HepG2 (cell line): Measurements from ENCODE around the gene RAB5B. TPM values are rescaled to one million over a fixed set of nuclear protein-coding genes. Genes with fewer than 3 reads are reported as not detected.

ENCODE experiments used
- ELK4 ChIP-seq: sonication (generic); formaldehyde crosslinking; IDR thresholded peaks from 2 replicates; pipeline ENCODE4 v1.9.0; 2021; ENCODE audit warnings: missing genetic modification reagents, borderline replicate concordance
- FOXP4 ChIP-seq: sonication (generic); formaldehyde crosslinking; IDR thresholded peaks from 2 replicates; pipeline ENCODE4 v1.4.0; 2020; ENCODE audit warnings: missing genetic modification reagents
- JUN ChIP-seq: sonication (generic); formaldehyde crosslinking; IDR thresholded peaks from 2 replicates; pipeline ENCODE4 v1.4.0; 2020; ENCODE audit warnings: mild to moderate bottlenecking, missing genetic modification reagents
- NR2F2 ChIP-seq: IDR thresholded peaks from 2 replicates; pipeline ENCODE4 v1.6.1; 2012; ENCODE audit warnings: low read depth, inconsistent platforms, borderline replicate concordance
- POGZ ChIP-seq: sonication (generic); formaldehyde crosslinking; IDR thresholded peaks from 2 replicates; pipeline ENCODE4 v1.4.0; 2020; ENCODE audit warnings: mild to moderate bottlenecking, missing genetic modification reagents
- ZBTB21 ChIP-seq: sonication (generic); formaldehyde crosslinking; IDR thresholded peaks from 2 replicates; pipeline ENCODE4 v1.4.0; 2020; ENCODE audit warnings: missing genetic modification reagents
- ZNF772 ChIP-seq: sonication (generic); formaldehyde crosslinking; IDR thresholded peaks from 2 replicates; pipeline ENCODE4 v1.5.0; 2020; ENCODE audit warnings: mild to moderate bottlenecking, missing genetic modification reagents
- polyA plus RNA-seq, 8 experiments: library from polyadenylated mRNA; depleted of rRNA in 3 of 8; stranded (reverse) in 7 of 8; unstranded in 1 of 8; fragments of >200 nt; fragmentation: Illumina TruSeq in 4 of 8; extraction: Trizol in 4 of 8; gene quantifications; 2 replicates each; pipeline versions ENCODE4 v1.2.1 to v1.2.3, GENCODE V29; 2011 to 2016; ENCODE audit warnings: low read depth in 4 of 8, missing spikeins in 1 of 8, mixed read lengths in 1 of 8; ENCODE audit not compliant: insufficient read depth in 1 of 8
- total RNA-seq, 5 experiments: library from RNA; depleted of rRNA; stranded (reverse); fragments of >200 nt; fragmentation: Illumina TruSeq; extraction: Trizol; gene quantifications; 2 replicates each; pipeline ENCODE4 v1.2.3, GENCODE V29; 2016; ENCODE audit warnings: low read depth in 1 of 5
- TF ChIP-seq, protein P1 (sequence below): sonication (generic); formaldehyde crosslinking; IDR thresholded peaks from 2 replicates; pipeline ENCODE4 v1.5.1; 2020; ENCODE audit warnings: missing genetic modification reagents, mild to moderate bottlenecking, borderline replicate concordance
- TF ChIP-seq, protein P2 (sequence below): sonication (generic); formaldehyde crosslinking; IDR thresholded peaks from 2 replicates; pipeline ENCODE4 v1.8.0; 2022; ENCODE audit warnings: missing genetic modification reagents, mild to moderate bottlenecking, moderate library complexity, borderline replicate concordance
- TF ChIP-seq, protein P3 (sequence below): sonication (generic); formaldehyde crosslinking; IDR thresholded peaks from 2 replicates; pipeline ENCODE4 v1.5.0; 2020; ENCODE audit warnings: mild to moderate bottlenecking, missing genetic modification reagents
- TF ChIP-seq, protein P4 (sequence below): sonication (generic); formaldehyde crosslinking; IDR thresholded peaks from 2 replicates; pipeline ENCODE4 v1.4.0; 2020; ENCODE audit warnings: mild to moderate bottlenecking, missing genetic modification reagents

Gene RAB5B
- total and polyA plus RNA-seq, 2 of the 13 experiments (the other 11 are each of a cell fraction or from before 2014, with no cell fraction given), result 26.0 to 68.3 TPM

GRCh38 chr12:55926738-55927587 is 46.9 kb upstream of the RAB5B start (continued):
- 0 out of 2 replicates have a peak, but pooled peaks have one; percentile 22 for TF ChIP-seq NR2F2
- TF ChIP-seq, protein P1, sequence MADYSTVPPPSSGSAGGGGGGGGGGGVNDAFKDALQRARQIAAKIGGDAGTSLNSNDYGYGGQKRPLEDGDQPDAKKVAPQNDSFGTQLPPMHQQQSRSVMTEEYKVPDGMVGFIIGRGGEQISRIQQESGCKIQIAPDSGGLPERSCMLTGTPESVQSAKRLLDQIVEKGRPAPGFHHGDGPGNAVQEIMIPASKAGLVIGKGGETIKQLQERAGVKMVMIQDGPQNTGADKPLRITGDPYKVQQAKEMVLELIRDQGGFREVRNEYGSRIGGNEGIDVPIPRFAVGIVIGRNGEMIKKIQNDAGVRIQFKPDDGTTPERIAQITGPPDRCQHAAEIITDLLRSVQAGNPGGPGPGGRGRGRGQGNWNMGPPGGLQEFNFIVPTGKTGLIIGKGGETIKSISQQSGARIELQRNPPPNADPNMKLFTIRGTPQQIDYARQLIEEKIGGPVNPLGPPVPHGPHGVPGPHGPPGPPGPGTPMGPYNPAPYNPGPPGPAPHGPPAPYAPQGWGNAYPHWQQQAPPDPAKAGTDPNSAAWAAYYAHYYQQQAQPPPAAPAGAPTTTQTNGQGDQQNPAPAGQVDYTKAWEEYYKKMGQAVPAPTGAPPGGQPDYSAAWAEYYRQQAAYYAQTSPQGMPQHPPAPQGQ (CRISPR knock-in tag), result no peak
- no peak for TF ChIP-seq ZBTB21 (CRISPR knock-in tag)
- TF ChIP-seq ELK4 (CRISPR knock-in tag), result no peak
- TF ChIP-seq, protein P2, sequence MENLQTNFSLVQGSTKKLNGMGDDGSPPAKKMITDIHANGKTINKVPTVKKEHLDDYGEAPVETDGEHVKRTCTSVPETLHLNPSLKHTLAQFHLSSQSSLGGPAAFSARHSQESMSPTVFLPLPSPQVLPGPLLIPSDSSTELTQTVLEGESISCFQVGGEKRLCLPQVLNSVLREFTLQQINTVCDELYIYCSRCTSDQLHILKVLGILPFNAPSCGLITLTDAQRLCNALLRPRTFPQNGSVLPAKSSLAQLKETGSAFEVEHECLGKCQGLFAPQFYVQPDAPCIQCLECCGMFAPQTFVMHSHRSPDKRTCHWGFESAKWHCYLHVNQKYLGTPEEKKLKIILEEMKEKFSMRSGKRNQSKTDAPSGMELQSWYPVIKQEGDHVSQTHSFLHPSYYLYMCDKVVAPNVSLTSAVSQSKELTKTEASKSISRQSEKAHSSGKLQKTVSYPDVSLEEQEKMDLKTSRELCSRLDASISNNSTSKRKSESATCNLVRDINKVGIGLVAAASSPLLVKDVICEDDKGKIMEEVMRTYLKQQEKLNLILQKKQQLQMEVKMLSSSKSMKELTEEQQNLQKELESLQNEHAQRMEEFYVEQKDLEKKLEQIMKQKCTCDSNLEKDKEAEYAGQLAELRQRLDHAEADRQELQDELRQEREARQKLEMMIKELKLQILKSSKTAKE (CRISPR knock-in tag), result no peak
- TF ChIP-seq, protein P3, sequence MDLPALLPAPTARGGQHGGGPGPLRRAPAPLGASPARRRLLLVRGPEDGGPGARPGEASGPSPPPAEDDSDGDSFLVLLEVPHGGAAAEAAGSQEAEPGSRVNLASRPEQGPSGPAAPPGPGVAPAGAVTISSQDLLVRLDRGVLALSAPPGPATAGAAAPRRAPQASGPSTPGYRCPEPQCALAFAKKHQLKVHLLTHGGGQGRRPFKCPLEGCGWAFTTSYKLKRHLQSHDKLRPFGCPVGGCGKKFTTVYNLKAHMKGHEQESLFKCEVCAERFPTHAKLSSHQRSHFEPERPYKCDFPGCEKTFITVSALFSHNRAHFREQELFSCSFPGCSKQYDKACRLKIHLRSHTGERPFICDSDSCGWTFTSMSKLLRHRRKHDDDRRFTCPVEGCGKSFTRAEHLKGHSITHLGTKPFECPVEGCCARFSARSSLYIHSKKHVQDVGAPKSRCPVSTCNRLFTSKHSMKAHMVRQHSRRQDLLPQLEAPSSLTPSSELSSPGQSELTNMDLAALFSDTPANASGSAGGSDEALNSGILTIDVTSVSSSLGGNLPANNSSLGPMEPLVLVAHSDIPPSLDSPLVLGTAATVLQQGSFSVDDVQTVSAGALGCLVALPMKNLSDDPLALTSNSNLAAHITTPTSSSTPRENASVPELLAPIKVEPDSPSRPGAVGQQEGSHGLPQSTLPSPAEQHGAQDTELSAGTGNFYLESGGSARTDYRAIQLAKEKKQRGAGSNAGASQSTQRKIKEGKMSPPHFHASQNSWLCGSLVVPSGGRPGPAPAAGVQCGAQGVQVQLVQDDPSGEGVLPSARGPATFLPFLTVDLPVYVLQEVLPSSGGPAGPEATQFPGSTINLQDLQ (CRISPR knock-in tag), result no peak
- TF ChIP-seq, protein P4, sequence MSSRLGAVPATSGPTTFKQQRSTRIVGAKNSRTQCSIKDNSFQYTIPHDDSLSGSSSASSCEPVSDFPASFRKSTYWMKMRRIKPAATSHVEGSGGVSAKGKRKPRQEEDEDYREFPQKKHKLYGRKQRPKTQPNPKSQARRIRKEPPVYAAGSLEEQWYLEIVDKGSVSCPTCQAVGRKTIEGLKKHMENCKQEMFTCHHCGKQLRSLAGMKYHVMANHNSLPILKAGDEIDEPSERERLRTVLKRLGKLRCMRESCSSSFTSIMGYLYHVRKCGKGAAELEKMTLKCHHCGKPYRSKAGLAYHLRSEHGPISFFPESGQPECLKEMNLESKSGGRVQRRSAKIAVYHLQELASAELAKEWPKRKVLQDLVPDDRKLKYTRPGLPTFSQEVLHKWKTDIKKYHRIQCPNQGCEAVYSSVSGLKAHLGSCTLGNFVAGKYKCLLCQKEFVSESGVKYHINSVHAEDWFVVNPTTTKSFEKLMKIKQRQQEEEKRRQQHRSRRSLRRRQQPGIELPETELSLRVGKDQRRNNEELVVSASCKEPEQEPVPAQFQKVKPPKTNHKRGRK (CRISPR knock-in tag), result no peak
- peak; percentile 13; the same call in 1 of the 2 replicates for TF ChIP-seq POGZ
- no peak for TF ChIP-seq JUN (CRISPR knock-in tag)
- no peak for TF ChIP-seq ZNF772 (CRISPR knock-in tag)
- no peak for TF ChIP-seq FOXP4 (CRISPR knock-in tag)
